ENCODE measurements around the gene HAPLN2.

Gene HAPLN2

GRCh38 chr1:156619582-156619955, 354 bp downstream of the HAPLN2 start:
- POLR2A ChIA-PET = interaction anchor here (1.3 kb wide), 1 partner anchor 109 kb away, joined by 6 read pairs; the partner anchor contains the start of genes ISG20L2 and METTL25B
- Histone ChIP-seq H3K36me3 (ENCODE audit: control insufficient read depth in 2 of 2, insufficient read depth in 1 of 2, low read length in 2 of 2) (no peaks in the 10 kb centered on the region), H3K4me3 (ENCODE audit: low read depth, low read length) (no peak overlapping the region), H3K4me1 (ENCODE audit: control insufficient read depth, insufficient read depth, low read length) (peaks cover 5% of the 10 kb centered on the region), H3K27ac (ENCODE audit: extremely low read depth, low read depth, low read length) (no peak overlapping the region), H3K9me3 (ENCODE audit: control insufficient read depth, insufficient read depth, low read depth, low read length) (no peaks in the 10 kb centered on the region)
- TF ChIP-seq ELK4 (IDR thresholded peaks at IDR 0.05; ENCODE audit: borderline replicate concordance, low read depth, low read length) = no peak
- 0 out of 2 replicates have a peak, but pooled peaks have one; percentile 3 for TF ChIP-seq ZNF600 (tag by site-specific recombination; IDR thresholded peaks at IDR 0.05)
- TF ChIP-seq ZNF214 (tag by site-specific recombination; IDR thresholded peaks at IDR 0.05; ENCODE audit: borderline replicate concordance) = no peak
- no peak for TF ChIP-seq ZSCAN23 (tag by site-specific recombination; IDR thresholded peaks at IDR 0.05)
- 0 out of 2 replicates have a peak, but pooled peaks have one; percentile 19 for TF ChIP-seq ZNF571 (tag by site-specific recombination; IDR thresholded peaks at IDR 0.05)
- TF ChIP-seq ZNF341 (tag by site-specific recombination; IDR thresholded peaks at IDR 0.05; ENCODE audit: low read depth) = no peak
- TF ChIP-seq ZNF747 (tag by site-specific recombination; IDR thresholded peaks at IDR 0.05) = no peak
- no peak for TF ChIP-seq IKZF3 (tag by site-specific recombination; IDR thresholded peaks at IDR 0.05)
- CTCF ChIA-PET = interaction anchor here (0.5 to 4.7 kb wide), 35 partner anchors 8 to 1209 kb away, joined by 3 to 45 read pairs (median 4); partner anchors contain the start of genes CRABP2, GPATCH4, NAXE and NES

GRCh38 chr1:156622581-156623297, 3.5 kb downstream of the HAPLN2 start:
- ChIA-PET POLR2A (no interaction called here), CTCF (interaction anchor here (0.6 to 14.1 kb wide), 7 partner anchors 8 to 267 kb away, joined by 4 to 294 read pairs (median 91); partner anchors contain the start of gene NES)
- H3K4me1 ChIP-seq (ENCODE audit: control insufficient read depth, insufficient read depth, low read length) = no peaks in the 10 kb centered on the region; the same call in 1 of the 2 replicates
- no peak overlapping the region for H3K4me3 ChIP-seq (ENCODE audit: low read depth, low read length)
- H3K27ac ChIP-seq (ENCODE audit: extremely low read depth, low read depth, low read length) = no peak overlapping the region
- no peaks in the 10 kb centered on the region for H3K36me3 ChIP-seq (ENCODE audit: control insufficient read depth in 2 of 2, insufficient read depth in 1 of 2, low read length in 2 of 2)
- no peaks in the 10 kb centered on the region for H3K9me3 ChIP-seq (ENCODE audit: control insufficient read depth, insufficient read depth, low read depth, low read length)
- no peak for TF ChIP-seq ZNF837 (tag by site-specific recombination; IDR thresholded peaks at IDR 0.05)
- TF ChIP-seq PRDM2 (tag by site-specific recombination; IDR thresholded peaks at IDR 0.05; ENCODE audit: borderline replicate concordance) = no peak
- no peak for TF ChIP-seq ZNF37A (tag by site-specific recombination; IDR thresholded peaks at IDR 0.05)
- no peak for TF ChIP-seq ZNF777 (tag by site-specific recombination; IDR thresholded peaks at IDR 0.05; ENCODE audit: borderline replicate concordance)
- TF ChIP-seq ZIC2 (tag by site-specific recombination; IDR thresholded peaks at IDR 0.05) = peak; percentile 18; the same call in 1 of the 2 replicates
- 0 out of 2 replicates have a peak, but pooled peaks have one; percentile 15 for TF ChIP-seq INSM2 (tag by site-specific recombination; IDR thresholded peaks at IDR 0.05)
- no peak; the same call in 1 of the 2 replicates for TF ChIP-seq ZNF221 (tag by site-specific recombination; IDR thresholded peaks at IDR 0.05; ENCODE audit: borderline replicate concordance)
- TF ChIP-seq PATZ1 (tag by site-specific recombination; IDR thresholded peaks at IDR 0.05) = no peak
- TF ChIP-seq ATF2 (tag by site-specific recombination; IDR thresholded peaks at IDR 0.05; ENCODE audit: low read depth) = no peak
- no peak for TF ChIP-seq ZNF792 (tag by site-specific recombination; IDR thresholded peaks at IDR 0.05)
